Measurements from ENCODE around the gene SLC18B1.

- TF ChIP-seq CTCF (IDR thresholded peaks at IDR 0.05) (no peak), POLR2A (IDR thresholded peaks at IDR 0.05) (no peak)
These were observed 12.8 kb upstream of the SLC18B1 start for GRCh38 chr6:132811276-132811675.
